Liver (tissue), 3 donors: ENCODE data around the gene CACNA1E.

Experiments used
- EGR1 ChIP-seq, 2 donors: IDR thresholded peaks; 2 replicates each; pipeline ENCODE4 v1.6.1; 2016 to 2018; ENCODE audit warnings: antibody characterized with exemption in 2 of 2, low read depth in 2 of 2
- HNF4A ChIP-seq, 2 donors: conservative IDR thresholded peaks; 2 replicates each; pipeline ENCODE4 v1.6.1; 2016; ENCODE audit warnings: antibody characterized with exemption in 2 of 2, mild to moderate bottlenecking in 2 of 2
- JUND ChIP-seq, 2 donors: IDR thresholded peaks; 2 replicates each; pipeline ENCODE4 v1.6.1; 2016; ENCODE audit warnings: antibody characterized with exemption in 2 of 2
- RAD21 ChIP-seq, 2 donors: IDR thresholded peaks; 2 replicates each; pipeline ENCODE4 v1.6.1; 2016; ENCODE audit warnings: antibody characterized with exemption in 2 of 2, mild to moderate bottlenecking in 2 of 2
- RXRA ChIP-seq, 2 donors: IDR thresholded peaks; 2 replicates each; pipeline ENCODE4 v1.6.1; 2017 to 2018; ENCODE audit warnings: antibody characterized with exemption in 2 of 2, mild to moderate bottlenecking in 1 of 2
- SP1 ChIP-seq: IDR thresholded peaks from 2 replicates; pipeline ENCODE4 v1.6.1; 2018; ENCODE audit warnings: antibody characterized with exemption, mild to moderate bottlenecking
- TAF1 ChIP-seq: conservative IDR thresholded peaks from 2 replicates; pipeline ENCODE4 v1.6.1; 2016; ENCODE audit warnings: antibody characterized with exemption, mild to moderate bottlenecking
- YY1 ChIP-seq: IDR thresholded peaks from 2 replicates; pipeline ENCODE4 v1.6.1; 2016; ENCODE audit warnings: antibody characterized with exemption, mild to moderate bottlenecking
- TF ChIP-seq, protein P1 (sequence below): fragments of 150-350 bp; IDR thresholded peaks from 2 replicates; pipeline ENCODE4 v1.5.1; 2017; ENCODE audit warnings: improper control_type of control experiment, low read depth, low read length; ENCODE audit not compliant: missing input control
- TF ChIP-seq, protein P2 (sequence below): IDR thresholded peaks from 2 replicates; pipeline ENCODE4 v1.6.1; 2016; ENCODE audit warnings: antibody characterized with exemption, mild to moderate bottlenecking
- TF ChIP-seq, protein P3 (sequence below): IDR thresholded peaks from 2 replicates; pipeline ENCODE4 v1.6.1; 2016; ENCODE audit warnings: antibody characterized with exemption
- TF ChIP-seq, protein P4 (sequence below): IDR thresholded peaks from 2 replicates; pipeline ENCODE4 v1.6.1; 2016; ENCODE audit warnings: antibody characterized with exemption
- donor health status: healthy.
- donor health status: healthy.

DNA sequence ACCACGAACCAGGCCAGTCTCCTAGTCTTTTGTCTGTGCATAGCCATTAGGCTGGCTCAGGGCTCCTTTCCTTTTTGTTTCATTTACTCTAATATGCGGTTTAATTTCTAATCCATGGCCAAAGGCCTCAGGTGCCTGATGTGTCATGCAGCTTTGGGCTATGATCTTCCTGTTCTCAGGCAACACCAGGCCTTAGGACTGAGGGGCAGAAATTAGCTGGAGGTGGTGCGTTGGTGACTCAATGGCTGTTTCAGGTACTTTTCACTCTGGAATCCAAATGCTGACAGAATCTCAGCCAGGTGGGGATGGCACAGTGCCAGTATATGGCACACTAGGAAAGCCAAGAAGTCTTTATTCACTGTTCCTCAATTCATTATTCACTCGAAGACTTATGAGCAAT lies 105.3 kb downstream of the CACNA1E start:
- TF ChIP-seq, protein P1, sequence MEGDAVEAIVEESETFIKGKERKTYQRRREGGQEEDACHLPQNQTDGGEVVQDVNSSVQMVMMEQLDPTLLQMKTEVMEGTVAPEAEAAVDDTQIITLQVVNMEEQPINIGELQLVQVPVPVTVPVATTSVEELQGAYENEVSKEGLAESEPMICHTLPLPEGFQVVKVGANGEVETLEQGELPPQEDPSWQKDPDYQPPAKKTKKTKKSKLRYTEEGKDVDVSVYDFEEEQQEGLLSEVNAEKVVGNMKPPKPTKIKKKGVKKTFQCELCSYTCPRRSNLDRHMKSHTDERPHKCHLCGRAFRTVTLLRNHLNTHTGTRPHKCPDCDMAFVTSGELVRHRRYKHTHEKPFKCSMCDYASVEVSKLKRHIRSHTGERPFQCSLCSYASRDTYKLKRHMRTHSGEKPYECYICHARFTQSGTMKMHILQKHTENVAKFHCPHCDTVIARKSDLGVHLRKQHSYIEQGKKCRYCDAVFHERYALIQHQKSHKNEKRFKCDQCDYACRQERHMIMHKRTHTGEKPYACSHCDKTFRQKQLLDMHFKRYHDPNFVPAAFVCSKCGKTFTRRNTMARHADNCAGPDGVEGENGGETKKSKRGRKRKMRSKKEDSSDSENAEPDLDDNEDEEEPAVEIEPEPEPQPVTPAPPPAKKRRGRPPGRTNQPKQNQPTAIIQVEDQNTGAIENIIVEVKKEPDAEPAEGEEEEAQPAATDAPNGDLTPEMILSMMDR, result no peak
- TF ChIP-seq EGR1 (IDR thresholded peaks at IDR 0.05; ENCODE audit: low read depth in 2 of 2), result no peak
- TF ChIP-seq RXRA (IDR thresholded peaks at IDR 0.05), result no peak
- no peak for TF ChIP-seq SP1
- TF ChIP-seq RAD21 (IDR thresholded peaks at IDR 0.05), result no peak
- TF ChIP-seq TAF1, result no peak
- no peak for TF ChIP-seq YY1
- TF ChIP-seq JUND (IDR thresholded peaks at IDR 0.05), result no peak
- TF ChIP-seq, protein P2, sequence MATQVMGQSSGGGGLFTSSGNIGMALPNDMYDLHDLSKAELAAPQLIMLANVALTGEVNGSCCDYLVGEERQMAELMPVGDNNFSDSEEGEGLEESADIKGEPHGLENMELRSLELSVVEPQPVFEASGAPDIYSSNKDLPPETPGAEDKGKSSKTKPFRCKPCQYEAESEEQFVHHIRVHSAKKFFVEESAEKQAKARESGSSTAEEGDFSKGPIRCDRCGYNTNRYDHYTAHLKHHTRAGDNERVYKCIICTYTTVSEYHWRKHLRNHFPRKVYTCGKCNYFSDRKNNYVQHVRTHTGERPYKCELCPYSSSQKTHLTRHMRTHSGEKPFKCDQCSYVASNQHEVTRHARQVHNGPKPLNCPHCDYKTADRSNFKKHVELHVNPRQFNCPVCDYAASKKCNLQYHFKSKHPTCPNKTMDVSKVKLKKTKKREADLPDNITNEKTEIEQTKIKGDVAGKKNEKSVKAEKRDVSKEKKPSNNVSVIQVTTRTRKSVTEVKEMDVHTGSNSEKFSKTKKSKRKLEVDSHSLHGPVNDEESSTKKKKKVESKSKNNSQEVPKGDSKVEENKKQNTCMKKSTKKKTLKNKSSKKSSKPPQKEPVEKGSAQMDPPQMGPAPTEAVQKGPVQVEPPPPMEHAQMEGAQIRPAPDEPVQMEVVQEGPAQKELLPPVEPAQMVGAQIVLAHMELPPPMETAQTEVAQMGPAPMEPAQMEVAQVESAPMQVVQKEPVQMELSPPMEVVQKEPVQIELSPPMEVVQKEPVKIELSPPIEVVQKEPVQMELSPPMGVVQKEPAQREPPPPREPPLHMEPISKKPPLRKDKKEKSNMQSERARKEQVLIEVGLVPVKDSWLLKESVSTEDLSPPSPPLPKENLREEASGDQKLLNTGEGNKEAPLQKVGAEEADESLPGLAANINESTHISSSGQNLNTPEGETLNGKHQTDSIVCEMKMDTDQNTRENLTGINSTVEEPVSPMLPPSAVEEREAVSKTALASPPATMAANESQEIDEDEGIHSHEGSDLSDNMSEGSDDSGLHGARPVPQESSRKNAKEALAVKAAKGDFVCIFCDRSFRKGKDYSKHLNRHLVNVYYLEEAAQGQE, result no peak
- TF ChIP-seq, protein P3, sequence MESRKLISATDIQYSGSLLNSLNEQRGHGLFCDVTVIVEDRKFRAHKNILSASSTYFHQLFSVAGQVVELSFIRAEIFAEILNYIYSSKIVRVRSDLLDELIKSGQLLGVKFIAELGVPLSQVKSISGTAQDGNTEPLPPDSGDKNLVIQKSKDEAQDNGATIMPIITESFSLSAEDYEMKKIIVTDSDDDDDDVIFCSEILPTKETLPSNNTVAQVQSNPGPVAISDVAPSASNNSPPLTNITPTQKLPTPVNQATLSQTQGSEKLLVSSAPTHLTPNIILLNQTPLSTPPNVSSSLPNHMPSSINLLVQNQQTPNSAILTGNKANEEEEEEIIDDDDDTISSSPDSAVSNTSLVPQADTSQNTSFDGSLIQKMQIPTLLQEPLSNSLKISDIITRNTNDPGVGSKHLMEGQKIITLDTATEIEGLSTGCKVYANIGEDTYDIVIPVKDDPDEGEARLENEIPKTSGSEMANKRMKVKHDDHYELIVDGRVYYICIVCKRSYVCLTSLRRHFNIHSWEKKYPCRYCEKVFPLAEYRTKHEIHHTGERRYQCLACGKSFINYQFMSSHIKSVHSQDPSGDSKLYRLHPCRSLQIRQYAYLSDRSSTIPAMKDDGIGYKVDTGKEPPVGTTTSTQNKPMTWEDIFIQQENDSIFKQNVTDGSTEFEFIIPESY, result no peak
- TF ChIP-seq, protein P4, sequence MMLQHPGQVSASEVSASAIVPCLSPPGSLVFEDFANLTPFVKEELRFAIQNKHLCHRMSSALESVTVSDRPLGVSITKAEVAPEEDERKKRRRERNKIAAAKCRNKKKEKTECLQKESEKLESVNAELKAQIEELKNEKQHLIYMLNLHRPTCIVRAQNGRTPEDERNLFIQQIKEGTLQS, result no peak
- no peak for TF ChIP-seq HNF4A (conservative IDR thresholded peaks at IDR 0.05)
